Stimulated activated CD4-positive, alpha-beta T cell treated with anti-CD3 and anti-CD28 coated beads, TNF-alpha, amount 100 ng/mL, for 48 hours (primary cell): ENCODE results near the gene PDE8A.

Experiments used
- DNase-seq, 3 donors: peaks; one replicate each; pipeline ENCODE4 v3.0.0-alpha.2; 2020; ENCODE audit warnings: low read depth in 3 of 3

PDE8A gene

GRCh38 chr15:84981711-84982300 is at the start of gene PDE8A:
Gene PDE8A, plus strand, starts transcription at chr15:84981856. Its CDS starts 307 bp downstream, at chr15:84982163.
- peak in 2 of 3 donors; percentile 28 to 43 for DNase-seq

GRCh38 chr15:84934942-84935729 is 46.5 kb upstream of the PDE8A start:
- no peak for DNase-seq

- DNase-seq, result no peak
These were observed 44.5 kb upstream of the PDE8A start for GRCh38 chr15:84937144-84937543.

- no peak for DNase-seq
These were observed 42.9 kb upstream of the PDE8A start for GRCh38 chr15:84938726-84939125.

DNA sequence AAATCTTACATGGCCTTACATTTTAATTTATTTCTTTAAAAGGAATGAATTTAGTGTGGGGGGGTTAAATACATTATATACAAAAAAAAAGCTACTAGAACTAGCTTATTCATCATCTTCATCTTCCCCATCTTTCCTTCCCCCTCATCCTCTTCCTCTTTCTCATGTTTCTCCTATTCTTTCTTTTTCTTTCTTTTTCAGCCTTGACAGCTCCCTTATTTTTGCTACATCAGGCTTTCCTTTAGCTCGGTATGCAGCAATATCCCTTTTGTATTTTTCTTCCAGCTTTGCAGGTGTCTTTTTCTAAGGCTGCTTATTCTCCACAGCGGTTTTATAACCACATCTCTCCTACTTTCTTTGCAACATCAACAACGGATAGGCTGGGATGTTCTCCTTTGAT is 41.3 kb upstream of the PDE8A start:
- DNase-seq, result no peak

DNA sequence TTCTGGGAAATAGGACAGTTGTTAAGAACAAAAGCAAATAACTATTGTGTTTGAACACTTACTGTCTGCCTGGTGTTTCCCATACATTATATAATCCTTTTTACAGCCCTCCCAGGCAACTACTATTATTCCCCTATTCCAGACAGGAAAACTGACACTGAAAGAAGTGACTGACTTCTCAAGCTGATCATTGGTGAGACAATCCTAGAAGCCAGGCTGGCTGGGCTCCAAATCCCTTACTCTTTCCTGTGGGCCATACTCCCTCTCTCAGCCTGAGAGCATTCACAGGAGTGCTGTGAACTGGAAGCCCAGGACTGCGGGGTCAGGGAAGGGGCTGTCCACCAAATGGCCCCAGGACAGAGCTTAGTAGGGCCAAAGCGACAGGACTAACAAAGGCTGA is 39.2 kb upstream of the PDE8A start:
- DNase-seq, result no peak

DNA sequence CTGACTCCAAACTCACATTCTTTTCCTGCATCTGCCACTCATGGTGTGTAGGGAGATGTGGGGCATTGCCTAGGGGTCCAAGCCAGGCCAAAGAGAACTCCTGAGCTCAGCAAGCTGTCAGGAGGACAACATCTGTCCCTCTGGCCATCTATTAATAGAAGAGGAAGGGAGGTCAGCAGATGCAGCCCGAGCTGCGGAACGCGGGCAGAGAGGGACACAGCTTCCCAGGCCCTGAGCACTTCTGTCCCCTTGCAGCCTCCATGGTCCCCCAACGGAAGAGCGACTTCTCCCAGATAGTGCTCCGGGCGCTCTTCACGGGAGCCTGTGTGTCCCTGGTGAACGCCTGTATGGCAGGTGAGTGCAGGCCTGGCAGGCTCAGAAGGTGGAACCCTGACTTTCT is 37.3 kb upstream of the PDE8A start:
- DNase-seq, result no peak

GRCh38 chr15:84944861-84945260 is 36.8 kb upstream of the PDE8A start:
- no peak for DNase-seq

DNA sequence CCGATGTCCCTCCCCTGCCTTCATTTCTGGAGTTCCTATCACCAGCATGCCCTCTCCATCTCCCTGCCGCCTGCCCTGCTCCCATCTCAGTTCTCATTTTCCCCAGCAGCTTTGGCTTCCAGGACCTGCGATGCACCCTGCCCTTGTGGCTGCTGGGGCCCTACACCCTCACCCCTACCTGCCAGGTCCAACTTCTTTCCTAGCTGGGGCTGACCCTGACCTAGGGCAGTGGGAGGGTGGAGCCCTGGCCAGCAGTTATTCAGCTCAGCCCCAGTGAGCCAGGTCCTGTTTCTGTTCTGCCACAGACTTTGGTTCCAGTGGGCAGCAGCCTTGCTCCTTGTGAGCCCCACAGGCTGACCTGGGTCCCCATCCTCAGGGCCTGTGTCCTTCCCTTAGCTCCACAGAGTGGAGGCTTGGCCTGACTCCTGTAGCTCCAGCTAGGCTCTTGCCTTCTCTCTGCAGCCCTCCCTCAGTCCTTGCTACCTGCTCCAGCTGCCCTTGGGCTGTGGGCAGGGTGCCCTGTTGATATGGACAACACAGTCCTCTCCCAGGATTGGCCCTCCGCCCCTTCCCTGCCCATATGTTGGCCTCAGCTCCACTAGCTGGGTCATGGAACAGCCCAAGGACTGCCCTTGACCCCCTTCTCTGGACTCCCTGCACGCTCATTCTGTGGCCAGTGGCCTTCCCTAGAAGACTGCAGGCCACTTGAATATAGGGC is 34.7 kb upstream of the PDE8A start:
- DNase-seq, result no peak

- no peak for DNase-seq
These were observed 33.5 kb upstream of the PDE8A start for GRCh38 chr15:84947947-84948830.

- no peak for DNase-seq
These were observed 32.6 kb upstream of the PDE8A start for GRCh38 chr15:84949043-84949442.

DNA sequence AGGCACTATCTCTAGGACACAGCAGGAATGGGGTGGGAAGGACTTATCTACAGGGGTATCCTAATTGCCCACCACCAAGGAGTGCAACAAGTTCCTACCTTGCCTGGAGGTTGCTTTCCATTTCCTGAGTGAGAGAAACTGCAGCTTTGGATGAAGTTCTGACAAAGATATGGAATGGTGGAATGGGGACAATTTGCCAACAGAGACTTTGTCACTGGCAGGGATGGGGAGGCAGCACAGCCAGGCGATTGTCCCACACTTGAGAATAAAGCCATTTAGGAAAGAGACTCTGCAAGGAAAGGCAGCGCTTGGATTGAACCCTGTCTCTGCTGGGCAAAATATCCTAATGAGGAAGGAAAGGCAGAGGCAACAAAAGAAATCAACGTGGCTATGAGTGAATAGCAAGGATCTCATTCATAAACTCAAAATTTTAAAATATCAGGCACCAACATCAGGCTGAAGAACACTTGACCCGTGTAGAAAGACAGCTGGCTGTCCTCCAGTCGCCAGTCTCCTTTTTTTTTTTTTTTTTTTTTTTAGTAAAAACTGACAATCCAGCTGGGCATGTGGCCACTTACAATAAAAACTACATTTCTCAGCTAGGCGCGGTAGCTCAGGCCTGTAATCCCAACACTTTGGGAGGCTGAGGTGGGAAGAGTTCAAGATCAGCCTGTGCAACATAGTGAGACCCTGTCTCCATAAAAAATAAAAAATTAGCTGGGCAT is 31.6 kb upstream of the PDE8A start:
- no peak for DNase-seq

DNA sequence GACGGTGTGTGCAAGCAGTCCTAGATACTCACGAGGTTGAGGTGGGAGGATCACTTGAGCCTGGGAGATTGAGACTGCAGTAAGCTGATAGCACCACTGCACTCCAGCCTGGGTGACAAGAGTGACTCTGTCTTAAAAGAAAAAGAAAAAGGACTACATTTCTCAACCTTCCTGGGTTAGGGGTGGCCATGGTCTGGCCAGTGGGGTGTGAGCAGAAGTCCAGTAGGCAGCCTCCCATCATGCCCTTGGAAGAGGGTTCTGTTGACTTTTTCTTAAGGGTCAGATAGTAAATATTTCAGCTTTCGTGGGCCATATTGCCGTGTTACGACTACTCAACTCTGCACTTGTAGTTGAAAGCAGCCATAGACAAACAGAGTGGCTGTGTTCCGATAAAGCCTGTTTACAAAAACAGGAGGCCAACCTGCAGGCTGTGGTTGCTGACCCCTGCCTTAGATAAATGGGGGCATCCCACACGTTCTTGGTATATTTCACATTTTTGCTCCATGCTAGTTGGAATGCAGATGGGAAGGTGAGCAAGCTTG is 31.0 kb upstream of the PDE8A start:
- DNase-seq, result no peak

GRCh38 chr15:84951736-84952135 is 29.9 kb upstream of the PDE8A start:
- DNase-seq, result no peak

DNA sequence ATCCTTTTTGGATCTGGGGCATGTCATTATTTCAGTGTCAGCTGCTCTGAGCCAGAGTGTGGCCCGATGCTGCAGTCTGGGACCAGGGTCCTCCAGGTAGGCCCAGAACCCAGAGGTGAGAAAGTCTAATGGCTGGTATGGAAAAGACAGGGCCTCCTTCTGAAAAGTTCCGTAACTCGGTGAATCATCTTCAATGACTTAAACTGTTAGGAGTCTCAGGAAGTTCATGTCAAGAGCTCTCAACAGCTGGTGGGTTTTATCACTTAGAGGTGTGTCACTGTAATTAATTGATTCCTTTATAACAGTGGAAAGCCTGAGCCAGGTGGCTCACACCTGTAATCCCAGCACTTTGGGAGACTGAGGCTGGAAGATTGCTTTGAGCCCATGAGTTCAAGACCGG is 28.5 kb upstream of the PDE8A start:
- DNase-seq, result no peak

DNA sequence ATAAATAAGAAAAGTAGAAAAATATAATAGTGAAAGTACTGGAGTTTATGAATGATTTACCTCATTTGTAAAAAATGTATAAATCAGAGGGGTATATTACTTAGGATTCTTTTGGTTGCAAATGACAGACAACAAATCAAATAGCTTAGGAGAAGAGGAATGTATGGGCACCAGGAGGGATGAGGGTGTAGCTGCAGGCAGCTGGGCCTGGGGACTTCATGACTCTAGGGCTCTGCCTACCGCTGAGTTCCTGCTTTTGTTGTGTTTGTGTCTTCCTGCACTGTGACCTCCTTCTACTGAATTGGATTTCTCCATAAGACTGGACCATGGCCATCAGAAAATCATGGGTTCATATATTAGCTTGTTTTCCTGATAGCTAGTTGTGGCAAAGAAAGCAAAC is 27.9 kb upstream of the PDE8A start:
- no peak for DNase-seq

- peak in 1 of 3 donors; percentile 19 for DNase-seq
These were observed 26.4 kb upstream of the PDE8A start for GRCh38 chr15:84955089-84955848.

GRCh38 chr15:84956199-84956598 is 25.5 kb upstream of the PDE8A start:
- no peak for DNase-seq

DNA sequence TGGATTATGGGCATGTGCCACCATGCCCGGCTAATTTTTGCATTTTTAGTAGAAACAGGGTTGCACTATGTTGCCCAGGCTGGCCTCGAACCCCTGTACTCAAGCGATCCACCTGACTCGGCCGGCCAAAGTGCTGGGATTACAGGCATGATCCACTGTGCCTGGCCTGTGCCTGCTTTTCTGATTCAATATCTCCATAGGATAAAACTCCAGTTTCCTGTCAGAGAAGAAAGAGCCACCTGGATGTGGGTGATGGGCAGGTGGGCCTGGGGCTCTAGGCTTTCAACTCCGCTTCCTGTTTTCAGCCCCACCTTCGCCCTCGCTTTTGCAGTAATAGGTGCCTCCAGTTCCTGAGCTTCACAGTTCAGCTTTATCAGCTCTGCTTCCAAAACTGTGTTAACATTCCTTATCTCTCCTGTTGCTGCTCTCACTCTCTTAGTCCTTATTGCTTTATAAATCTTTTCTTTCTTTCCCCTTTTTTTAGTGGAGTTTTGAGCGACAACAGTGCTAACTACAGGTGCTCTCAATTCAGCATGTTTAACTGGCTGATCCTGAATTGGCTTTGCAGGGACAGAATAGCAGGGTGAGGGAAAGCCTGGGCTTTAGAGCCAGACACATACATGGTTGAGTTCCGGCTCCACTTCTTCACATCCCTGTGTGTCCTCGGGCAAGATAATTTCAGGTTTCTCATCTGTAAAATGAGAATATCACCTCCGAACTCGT is 21.1 kb upstream of the PDE8A start:
- DNase-seq, result no peak

GRCh38 chr15:84961114-84961452 is 20.6 kb upstream of the PDE8A start:
- no peak for DNase-seq
